ENCODE measurements around the gene ASCL3. TPM values are rescaled to one million over a fixed set of nuclear protein-coding genes. Genes with fewer than 3 reads are reported as not detected.
"Not testable (repeated sequence)": the region's sequence is repeated elsewhere in the genome, so short reads cannot be mapped to it uniquely, and the experiment has no call there.

ASCL3 gene
- total RNA-seq, 1 donor from 2014 or later, result not detected

- intact Hi-C loops (cut with micrococcal nuclease), result loop anchor here (1.0 to 10.0 kb wide), 11 partner anchors 42 to 1388 kb away; partner anchors contain the start of gene IPO7
Observed at GRCh38 chr11:8913961-8914660, 28.7 kb downstream of the ASCL3 start.

- intact Hi-C loops (cut with micrococcal nuclease), result loop anchor here (1.0 to 10.0 kb wide), 12 partner anchors 39 to 1391 kb away; partner anchors contain the start of genes EIF3F, IPO7, RPL27A and TMEM9B
Observed at GRCh38 chr11:8911029-8911823, 31.6 kb downstream of the ASCL3 start, which contains the start of gene AKIP1. AKIP1 (plus strand) TSS chr11:8911189; CDS start chr11:8911450, 261 bp downstream.

- intact Hi-C loops (cut with micrococcal nuclease), result loop anchor here (1.0 to 10.0 kb wide), 12 partner anchors 38 to 1392 kb away; partner anchors contain the start of genes EIF3F, IPO7, RPL27A and TMEM9B
Observed at GRCh38 chr11:8910649-8911026, 32.2 kb downstream of the ASCL3 start.

GRCh38 chr11:8908099-8908498, 34.7 kb downstream of the ASCL3 start:
- intact Hi-C loops (cut with micrococcal nuclease), result no loop called here

- intact Hi-C loops (cut with micrococcal nuclease), result no loop called here
Observed at GRCh38 chr11:8907116-8907515, 35.7 kb downstream of the ASCL3 start.

GRCh38 chr11:8905528-8906165, 37.2 kb downstream of the ASCL3 start:
- intact Hi-C loops (cut with micrococcal nuclease), result no loop called here

- intact Hi-C loops (cut with micrococcal nuclease), result no loop called here
Observed at GRCh38 chr11:8899119-8899753, 43.6 kb downstream of the ASCL3 start.

- intact Hi-C loops (cut with micrococcal nuclease), result not testable (repeated sequence)
Observed at GRCh38 chr11:8891185-8891584, 51.6 kb downstream of the ASCL3 start.

Other genes with a start within 250 kb of the ASCL3 start
- 21.0 and 21.4 TPM in 2 replicates for gene AKIP1, start 31.8 kb downstream of the ASCL3 start, total RNA-seq
- gene C11orf16, start 10.1 kb downstream of the ASCL3 start, total RNA-seq, result not detected in 2 replicates
- gene TMEM9B, start 21.4 kb upstream of the ASCL3 start, total RNA-seq, result 36.7 and 39.4 TPM in 2 replicates
- 4.2 and 4.7 TPM in 2 replicates for gene NRIP3, start 61.0 kb upstream of the ASCL3 start, total RNA-seq
- gene SCUBE2, start 148.6 kb upstream of the ASCL3 start, total RNA-seq, result not detected in 2 replicates

Measured in T-helper 1 cell treated with Interleukin-12 subunit alpha and Interleukin-12 subunit beta and Interleukin-4 antibody, amounts not matched to agents 30 ng/mL and 1 ng/mL, for 36 hours (primary cell).